HL-60/S4 treated with retinoic acid at 250 ng/mL for 4 days and 3 days (cell line): ENCODE results near the gene KAZN.

Experiments
- in situ Hi-C: fragments of 300-500 bp; cut with MboI; formaldehyde crosslinking; loops from 2 replicates; pipeline ENCODE4 v1.7.0; 2022; ENCODE audit warnings: low sequenced_read_pairs

Gene KAZN

DNA sequence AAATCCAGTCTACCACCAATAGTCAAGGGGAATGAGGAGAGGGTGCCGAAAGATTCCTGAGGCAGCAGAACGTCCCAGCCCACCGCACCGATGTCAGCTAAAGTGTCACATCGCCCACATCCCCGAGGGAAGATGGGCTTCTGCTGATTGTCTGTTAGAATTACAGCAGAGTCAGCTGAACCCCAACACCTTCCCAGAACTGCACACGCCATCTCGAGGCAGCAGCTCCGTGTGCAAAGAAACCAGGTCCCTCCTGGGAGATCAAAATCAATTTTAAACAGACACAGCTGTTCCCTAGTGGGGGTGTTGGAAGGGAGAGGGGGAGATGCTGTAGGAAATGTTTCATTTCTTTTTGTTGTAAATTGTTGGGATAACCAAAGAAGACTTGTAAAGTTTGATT, 12.8 kb upstream of the KAZN start:
- in situ Hi-C loops: no loop called here

DNA sequence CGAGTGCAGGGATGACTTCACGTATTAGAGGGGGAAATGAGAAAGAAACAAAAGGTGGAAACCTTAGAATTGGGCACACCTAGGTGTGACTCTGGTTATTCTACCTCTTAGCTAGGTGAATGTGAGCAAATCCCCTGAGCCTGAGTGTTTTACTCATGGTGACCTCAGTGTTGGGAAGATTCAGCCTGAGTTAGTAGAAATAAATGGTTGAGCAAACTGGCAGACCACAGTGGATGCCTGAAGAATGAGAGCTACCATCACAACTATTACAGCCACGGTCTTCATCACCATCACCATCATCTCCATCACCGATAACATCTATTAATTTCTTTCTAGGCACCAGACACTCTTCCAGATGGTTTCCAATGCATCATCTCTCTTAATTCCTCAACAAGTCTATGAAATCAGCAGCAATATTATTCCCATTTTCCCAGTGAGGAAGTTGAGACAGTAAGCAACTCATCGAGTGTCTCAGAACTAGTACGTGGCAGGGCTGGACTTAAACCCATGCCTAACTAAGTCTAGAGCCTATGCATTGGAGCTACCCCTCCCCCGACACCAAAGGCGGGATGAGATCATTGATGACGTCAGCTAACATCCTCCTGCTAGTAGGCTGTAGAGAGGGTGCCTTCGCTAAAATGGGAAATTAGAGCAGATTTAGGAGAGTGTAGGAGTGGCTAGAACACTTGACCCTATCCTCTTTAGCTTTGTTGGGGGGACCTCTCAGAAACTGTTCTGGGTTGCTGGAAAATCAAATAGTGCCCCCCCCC, 7.9 kb upstream of the KAZN start:
- in situ Hi-C loops: no loop called here

DNA sequence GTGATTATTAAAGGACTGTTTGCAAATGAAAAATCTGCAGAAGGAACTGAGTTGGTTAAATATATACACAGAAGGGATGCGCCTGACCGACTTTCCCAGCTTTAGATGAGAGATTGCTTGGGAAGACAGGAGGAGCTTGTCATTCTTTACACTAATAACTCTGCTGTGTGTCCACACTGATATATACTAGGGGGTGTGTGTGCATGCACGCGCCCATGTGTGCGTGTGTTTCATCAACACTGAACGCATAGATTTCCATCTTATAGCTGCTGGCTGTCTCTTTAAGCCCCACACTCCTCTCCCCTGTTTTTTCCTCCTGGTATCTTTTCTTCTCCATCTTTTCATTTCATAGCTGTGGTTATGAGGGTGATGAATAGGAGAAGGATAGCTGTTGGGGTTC, 6.9 kb upstream of the KAZN start:
- in situ Hi-C loops: no loop called here

DNA sequence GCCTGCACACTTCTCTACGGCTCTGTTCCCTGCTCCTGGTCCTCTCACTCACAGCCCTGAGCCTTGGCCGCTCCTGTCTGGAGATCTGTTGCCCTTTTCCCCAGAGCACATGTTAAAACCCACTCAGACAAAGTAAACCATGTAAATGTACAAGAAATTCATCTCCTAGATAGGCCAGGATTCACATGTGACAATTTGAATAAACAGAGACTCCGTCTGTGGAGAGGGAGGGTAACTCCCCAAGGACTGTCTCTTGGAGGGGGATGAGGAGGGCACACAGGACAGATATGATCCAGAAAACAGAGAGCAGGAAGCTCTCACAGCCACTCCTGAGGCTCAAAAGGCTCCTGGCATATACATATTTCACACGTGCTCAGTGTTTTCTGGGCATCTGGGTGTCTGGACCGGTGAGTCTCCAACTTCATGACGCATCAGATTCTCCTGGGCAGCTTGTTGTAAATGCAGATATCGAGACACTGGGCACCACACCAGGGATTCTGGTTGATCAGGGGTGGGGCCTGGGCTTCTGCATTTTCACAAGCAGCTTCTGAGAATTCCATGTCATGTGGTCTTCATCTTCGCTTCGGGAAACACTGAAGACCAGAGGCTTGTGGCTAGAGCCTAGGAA, 6.4 kb upstream of the KAZN start:
- in situ Hi-C loops: no loop called here

DNA sequence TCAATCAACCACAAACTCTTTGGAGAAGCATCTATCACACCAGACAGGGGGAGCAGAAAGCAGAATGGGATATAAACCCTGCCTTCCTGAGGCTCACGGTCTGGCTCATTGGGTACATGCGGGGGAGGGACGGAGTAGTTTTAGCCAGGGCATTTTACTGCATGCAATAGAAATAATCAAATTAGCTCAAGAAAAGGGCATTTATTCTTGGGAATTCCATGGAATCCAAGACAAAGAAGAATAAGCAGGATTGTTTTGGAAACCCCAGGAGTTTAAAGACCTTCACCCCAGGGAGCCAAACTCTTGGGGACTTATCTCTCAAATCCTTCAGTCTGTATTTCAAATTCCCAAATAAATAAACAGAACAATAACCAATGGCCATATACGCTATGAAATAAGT, 5.2 kb upstream of the KAZN start:
- in situ Hi-C loops: no loop called here

DNA sequence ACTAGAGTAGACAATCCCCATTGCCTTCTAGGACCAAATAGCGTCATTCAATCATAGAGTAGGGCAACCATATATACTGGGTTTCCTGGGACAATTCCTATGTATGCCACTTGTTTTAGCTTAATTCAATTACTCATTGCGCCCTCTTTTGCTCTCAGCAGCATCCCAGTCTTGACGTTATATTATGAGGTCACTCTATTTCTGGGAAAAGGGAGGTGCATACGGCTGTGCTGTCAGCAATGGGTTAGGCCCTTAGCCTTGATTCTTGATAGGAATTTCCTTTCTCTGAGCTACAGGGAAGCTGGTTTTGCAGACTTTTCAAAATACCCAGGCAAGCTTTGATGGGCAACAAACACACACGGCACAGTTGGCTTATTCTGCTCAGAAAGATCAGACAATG, 4.4 kb upstream of the KAZN start:
- in situ Hi-C loops: no loop called here

DNA sequence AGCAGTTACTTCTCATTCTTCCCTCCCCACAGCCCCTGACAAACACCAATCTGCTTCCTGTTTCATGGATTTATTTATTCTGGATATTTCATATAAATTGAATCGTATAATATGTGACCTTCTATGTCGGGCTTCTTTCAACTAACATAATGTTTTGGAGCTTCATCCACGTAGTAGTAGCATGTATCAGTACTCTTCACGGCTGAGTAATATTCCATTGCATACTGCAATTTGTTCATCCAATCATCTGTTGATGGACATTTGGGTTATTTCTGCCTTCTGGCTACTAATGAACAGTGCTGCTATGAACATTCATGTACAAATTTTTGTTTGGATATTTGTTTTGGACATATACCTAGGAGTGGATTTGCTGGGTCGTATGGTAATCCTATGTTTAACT, 1.9 kb upstream of the KAZN start:
- in situ Hi-C loops: no loop called here

DNA sequence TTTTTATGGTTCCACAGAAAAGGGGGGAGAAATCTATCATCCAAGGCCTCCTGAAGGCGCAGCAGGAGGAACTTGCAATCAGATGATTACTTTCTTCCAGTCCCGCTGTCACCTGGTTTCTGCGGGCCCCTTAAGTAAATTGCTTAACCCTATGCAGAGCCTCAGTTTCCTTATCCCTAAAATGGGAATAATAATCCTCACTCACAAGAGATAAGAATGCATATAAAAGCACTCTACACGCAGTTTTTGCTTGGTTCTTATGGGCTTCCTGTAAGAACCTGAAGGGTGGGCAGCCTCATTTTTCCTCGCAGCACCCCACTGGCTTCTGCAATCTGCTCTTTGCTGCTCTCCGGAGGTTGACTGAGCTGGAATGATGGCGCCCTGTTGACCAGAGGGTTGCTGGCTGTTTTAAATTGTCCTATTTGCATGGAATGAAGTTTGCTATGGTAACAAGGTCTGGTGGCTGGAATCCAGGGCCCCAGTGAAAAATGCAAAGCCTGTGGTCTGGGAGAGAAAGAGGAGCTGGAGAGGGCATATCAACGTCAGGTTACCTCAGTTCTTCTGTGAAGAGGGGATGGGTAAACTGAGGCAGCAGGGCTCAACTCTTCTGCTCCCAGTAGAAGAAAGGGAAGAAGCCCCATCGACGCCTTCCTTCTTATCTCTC, 1.0 kb upstream of the KAZN start:
- in situ Hi-C loops: no loop called here

DNA sequence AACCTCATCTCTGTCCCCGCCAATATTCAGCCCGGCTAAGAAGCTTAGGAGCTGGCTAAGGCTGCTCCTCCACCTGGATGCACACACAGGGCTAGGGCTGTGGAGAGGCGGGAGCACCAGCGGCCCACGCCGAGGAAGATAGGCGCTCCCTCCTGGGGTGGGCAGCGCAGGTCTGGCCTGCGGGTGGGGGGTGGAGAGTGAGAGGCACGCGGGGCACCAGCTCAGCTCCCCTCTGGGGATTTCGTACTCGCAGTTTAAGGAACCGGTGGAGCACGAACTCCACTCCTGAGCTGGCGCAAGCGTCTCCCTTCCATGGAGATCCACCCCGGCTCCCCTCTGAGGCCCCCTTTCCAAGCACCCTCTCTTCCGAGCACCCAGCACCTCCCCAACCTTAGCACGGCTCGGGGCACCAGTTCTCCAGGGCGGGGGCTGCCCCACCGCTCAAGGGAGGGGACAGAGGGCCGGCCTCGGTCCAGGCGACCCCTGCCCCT, 433 bp upstream of the KAZN start:
- in situ Hi-C loops: no loop called here

DNA sequence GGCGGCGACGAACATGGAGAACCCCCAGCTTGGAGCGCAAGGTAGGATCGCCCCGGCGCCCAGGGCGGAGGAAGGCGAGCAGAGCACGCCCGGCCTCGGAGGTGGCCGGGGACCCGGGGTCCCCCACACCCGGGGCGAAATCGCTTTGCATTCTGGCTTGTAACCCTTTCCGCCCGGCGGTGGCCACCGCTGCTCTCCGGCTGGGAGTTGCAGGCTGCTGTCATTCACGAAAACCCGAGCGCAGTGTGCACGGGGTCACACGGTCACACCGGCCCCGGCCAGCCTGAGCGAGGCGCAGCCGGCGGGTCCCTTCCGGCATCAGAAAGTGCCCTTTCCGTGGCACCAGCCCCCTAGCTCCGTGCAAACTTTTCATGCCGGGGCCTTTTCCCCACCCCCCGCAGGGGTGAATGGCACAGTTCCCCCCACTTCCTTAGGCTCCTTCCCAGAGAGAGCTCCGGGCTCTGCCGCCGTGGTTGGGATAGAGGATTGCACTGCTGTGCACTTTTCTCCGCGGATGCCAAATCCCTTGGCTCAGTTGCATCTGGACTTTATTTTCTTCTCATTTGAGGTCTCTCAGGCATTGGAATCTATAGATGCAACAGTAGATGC, 802 bp downstream of the KAZN start:
- in situ Hi-C loops: no loop called here

DNA sequence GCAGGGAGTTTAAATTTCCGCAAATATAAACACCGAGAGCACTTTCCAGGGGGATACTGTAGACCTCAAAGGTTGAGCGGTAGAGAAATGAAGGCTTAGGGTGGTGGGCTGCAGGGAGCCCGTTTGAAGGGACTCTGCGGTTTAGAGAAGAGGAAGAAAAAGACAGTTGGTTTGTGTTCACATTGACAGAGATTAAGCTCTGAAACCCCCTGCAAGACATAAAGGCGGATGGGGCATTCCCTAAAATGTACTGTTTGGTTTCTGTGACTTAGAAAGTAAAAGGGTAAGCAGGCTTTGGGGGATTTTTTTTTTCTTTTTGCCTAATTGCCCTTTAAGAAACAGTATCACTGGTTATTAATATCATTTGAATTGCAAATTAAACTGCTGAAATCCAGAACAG, 1.3 kb downstream of the KAZN start:
- in situ Hi-C loops: no loop called here

DNA sequence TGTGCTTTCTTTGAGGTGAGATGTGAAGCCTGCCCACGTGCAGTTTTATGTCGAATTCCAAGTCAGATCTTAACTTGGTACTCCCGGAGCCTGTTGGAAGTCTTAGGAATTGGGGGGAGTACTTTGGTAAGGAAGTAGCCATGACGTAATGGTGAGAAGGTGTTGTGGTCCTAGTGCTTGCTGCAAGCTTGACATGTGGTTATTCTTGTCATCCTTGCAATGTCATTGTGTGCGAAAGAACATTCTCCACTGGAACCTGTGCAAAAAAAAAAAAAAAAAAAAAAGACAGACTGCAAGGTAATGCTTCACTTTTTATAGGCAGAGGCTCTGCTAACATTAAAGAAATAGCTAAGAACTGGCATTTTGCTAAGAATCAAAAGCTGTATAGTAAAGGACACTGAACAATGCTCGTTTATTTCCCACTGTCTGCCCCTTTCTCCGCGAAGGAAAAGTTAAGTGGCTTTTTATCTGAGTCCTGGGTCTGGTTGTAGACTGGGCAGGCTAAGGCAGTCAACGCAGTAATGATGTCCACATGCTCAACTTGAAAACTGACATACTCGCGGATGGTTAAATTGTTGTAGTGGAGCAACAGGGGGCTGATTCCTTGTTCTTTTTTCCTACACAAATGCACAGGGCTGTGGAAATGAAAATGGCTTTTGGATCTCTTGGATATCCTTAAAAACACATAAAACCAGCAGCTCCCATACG, 2.1 kb downstream of the KAZN start:
- in situ Hi-C loops: no loop called here

DNA sequence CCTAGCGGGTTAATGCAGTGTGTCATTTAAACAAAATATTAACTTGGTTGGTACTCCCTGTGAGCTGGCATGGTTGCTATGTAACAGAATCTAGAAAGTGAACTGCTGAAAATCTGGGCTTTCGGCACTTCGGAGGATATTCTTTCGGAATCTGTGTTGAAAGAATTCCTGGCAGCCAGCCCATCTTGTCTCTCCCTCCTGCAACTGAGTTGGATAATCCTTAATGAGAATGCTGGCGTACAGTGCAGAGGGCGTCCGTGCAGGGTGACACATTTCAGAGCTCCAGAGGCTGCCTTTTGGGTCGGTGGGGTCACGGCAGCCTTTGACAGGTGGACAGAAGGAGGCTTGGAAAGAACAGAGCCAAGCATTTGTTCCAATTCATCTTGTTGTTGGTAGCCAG, 3.7 kb downstream of the KAZN start:
- in situ Hi-C loops: no loop called here

DNA sequence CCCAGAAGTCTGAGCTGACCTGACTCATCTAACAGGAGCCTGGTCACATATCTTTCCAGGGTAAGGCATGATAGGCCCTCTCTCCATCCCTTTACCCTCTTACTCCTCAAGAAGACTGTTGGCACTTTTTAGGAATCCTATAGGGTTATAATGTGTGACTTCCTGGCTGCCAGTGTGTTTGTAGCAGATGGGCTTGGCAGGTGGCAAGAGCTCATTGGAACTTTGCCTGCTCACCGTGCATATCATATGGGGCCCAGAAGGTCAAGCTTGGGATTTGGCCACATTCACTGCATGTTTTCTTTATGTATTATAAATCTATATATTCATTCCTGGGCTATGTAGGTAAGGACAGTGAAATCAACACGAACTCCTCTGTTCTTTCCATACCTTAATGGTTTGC, 5.2 kb downstream of the KAZN start:
- in situ Hi-C loops: no loop called here

DNA sequence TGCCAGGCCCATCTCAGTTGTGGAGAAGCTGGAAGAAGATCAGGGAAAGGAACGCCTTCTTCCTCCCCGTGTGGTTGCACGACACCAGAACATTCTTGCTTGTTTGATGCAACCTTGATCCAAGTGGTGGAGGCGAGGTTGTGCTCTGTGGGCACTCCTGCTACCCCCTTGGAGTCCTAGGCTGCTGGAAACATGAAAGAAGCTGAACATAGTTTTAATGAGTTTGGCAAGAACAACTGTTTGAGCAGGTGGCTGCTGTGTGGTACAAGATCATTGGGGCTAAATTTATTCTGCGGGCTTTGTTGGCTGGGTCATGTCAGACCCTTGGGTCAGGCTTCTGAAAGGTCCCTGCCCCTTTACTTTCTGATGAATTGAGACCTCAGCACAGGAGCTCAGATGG, 5.9 kb downstream of the KAZN start:
- in situ Hi-C loops: no loop called here

DNA sequence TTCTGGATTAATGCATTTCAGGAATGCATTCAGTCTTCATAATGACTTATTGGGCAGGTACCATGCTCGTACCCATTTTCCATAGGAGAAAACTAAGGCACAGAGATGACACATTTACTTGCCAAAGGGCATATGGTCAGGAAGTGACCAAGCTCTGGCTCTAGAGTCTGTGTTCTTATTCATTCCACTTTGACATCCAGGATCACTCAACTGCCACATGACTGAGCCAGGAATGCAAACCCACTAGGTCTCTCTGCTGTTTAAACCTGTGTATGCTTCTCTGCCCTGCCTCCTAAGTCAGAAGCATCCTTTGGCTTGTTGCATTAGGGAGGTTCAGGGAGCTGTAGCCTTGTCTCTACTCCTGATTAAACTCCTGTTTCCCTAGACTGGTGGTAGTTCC, 7.5 kb downstream of the KAZN start:
- in situ Hi-C loops: no loop called here

DNA sequence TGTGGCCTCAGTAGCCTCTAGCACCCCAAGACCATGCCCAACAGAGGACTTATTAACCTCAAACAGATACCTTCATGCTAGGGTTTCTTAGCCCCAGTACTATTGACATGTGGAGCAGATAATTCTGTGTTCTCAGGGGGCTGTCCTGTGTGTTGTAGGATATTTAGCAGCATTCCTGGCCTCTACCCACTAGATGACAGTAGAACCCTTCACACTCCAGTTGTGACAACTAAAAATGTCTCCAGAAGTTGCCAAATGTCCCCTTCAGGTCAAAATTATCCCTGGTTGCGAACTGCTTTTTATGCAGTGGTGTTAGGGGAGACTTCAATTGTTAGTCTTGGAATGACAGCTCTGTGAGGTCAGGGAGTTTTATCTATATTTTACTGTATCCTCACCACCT, 8.1 kb downstream of the KAZN start:
- in situ Hi-C loops: no loop called here

DNA sequence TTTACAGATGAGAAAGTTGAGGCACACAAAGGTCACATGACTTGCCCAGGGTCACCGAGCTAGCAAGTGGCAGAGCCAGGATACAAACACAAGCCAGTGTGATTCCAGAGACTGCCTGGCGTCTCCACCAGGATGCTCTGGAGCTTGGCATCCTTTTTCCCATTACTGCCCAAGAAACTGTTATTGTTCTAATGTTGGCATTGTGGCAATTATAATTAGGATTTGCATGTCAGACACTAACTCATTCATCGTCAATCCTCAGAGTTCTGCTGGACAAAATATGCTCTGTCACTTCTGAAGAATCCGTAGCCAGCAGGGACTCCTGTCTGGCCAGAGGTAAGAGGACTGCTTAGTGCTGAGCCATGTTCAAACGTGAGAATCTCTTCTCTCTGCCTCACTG, 8.8 kb downstream of the KAZN start:
- in situ Hi-C loops: no loop called here

DNA sequence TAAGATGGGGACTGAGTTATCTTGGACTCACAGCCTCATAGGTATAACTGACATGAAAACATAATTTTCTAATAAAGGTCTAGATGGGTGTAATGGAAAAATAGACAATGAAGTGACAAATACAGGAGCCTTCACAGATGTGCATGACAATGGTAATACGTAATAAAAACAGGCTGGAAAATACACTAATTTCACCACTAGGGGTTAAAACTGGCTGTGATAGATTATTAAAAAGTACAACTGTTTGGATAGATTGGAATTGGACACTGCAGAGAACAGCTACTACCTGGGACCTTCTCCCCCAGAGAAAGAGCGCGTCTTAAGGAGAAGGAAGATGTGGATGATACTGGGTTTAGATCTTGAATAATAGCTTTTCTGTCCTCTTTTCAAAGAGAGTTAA, 9.8 kb downstream of the KAZN start:
- in situ Hi-C loops: no loop called here

DNA sequence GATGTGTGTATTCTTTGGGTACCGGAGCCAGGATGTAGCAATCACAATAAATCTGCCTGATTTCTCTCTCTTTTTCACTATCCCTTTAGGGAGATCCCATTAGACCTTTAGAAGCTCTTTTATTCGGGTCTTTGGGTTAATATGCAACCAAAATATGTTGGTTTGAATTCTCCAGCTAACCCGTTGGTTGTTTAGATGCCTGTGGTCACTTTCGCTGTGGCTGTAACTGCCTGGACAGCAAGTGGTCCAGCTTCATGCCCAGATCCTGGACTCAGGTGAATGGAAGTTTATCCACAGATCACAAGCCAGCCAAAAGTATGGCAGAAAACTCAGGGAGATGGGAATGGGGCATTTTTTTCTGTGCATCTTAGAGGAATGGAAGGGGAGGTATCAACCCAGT, 12.3 kb downstream of the KAZN start:
- in situ Hi-C loops: no loop called here

DNA sequence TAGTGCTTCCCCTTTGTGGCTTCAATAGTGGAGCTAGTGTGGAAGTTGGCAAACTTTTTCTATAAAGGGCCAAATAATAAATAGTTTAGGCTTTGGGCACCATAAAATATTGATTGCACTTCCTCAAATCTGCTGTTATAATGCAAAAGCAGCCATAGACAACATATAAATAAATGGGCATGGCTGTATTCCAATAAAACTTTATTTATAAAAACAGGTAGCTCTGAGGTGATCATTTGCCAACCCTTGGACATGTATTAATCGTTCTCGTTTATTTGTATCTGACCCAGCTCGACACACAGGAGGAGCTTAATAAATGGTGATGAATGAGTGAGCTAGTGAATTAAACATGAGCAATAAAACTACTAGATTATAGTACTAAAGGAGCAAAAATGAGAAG, 13.3 kb downstream of the KAZN start:
- in situ Hi-C loops: no loop called here
